ENCODE data around the gene TRPC1.

TRPC1 gene

DNA sequence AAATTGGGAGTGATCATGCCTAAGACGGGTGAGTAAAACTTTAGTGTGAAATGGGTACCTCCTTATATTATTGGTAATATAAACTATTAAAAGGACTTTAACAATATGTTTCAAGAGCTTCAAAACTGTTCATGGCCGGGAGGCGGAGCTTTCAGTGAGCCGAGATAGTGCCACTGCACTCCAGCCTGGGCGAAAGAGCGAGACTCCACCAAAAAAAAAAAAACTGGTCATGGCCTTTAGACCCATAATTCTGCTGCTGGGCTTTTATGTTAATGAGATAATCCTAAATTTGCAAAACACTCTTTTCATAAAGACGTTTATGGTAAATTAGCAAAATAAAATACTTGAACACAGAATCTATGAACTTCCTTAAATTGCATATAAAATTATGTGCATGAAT is 22.8 kb downstream of the TRPC1 start:
- TF ChIP-seq, protein P1, sequence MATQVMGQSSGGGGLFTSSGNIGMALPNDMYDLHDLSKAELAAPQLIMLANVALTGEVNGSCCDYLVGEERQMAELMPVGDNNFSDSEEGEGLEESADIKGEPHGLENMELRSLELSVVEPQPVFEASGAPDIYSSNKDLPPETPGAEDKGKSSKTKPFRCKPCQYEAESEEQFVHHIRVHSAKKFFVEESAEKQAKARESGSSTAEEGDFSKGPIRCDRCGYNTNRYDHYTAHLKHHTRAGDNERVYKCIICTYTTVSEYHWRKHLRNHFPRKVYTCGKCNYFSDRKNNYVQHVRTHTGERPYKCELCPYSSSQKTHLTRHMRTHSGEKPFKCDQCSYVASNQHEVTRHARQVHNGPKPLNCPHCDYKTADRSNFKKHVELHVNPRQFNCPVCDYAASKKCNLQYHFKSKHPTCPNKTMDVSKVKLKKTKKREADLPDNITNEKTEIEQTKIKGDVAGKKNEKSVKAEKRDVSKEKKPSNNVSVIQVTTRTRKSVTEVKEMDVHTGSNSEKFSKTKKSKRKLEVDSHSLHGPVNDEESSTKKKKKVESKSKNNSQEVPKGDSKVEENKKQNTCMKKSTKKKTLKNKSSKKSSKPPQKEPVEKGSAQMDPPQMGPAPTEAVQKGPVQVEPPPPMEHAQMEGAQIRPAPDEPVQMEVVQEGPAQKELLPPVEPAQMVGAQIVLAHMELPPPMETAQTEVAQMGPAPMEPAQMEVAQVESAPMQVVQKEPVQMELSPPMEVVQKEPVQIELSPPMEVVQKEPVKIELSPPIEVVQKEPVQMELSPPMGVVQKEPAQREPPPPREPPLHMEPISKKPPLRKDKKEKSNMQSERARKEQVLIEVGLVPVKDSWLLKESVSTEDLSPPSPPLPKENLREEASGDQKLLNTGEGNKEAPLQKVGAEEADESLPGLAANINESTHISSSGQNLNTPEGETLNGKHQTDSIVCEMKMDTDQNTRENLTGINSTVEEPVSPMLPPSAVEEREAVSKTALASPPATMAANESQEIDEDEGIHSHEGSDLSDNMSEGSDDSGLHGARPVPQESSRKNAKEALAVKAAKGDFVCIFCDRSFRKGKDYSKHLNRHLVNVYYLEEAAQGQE (IDR thresholded peaks at IDR 0.05; ENCODE audit: insufficient read depth in 1 of 2, low read depth in 2 of 2, low read length in 2 of 2) = no peak
- TF ChIP-seq FOXP2 (optimal IDR thresholded peaks at IDR 0.05; ENCODE audit: borderline replicate concordance, extremely low read depth, extremely low read length, insufficient read depth) (no peak), TAF1 (IDR thresholded peaks at IDR 0.05; ENCODE audit: borderline replicate concordance, insufficient read depth, low read length) (no peak), SIN3A (IDR thresholded peaks at IDR 0.05; ENCODE audit: borderline replicate concordance, insufficient read depth, low read length) (no peak), POLR2AphosphoS5 (IDR thresholded peaks at IDR 0.05; ENCODE audit: low read depth, low read length) (no peak)

DNA sequence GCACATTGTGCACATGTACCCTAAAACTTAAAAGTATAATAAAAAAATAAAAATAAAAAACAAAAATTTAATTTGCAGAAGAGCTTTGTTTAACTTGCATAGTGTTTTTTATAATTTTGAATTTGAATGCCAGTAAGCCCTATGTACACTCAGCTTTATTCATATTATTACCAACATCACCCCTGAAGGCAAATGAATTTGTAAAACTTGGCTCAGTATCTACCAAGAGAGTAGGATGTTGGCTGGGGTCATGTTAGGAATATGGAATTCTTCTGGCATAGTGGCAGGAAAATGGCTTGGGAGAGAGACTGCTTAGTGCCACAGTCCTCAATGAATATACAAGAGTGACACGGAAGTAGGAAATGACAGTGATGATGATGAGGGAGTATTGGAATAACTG is 30.7 kb downstream of the TRPC1 start:
- no peak for TF ChIP-seq FOXP2 (optimal IDR thresholded peaks at IDR 0.05; ENCODE audit: borderline replicate concordance, extremely low read depth, extremely low read length, insufficient read depth)
- no peak for TF ChIP-seq TAF1 (IDR thresholded peaks at IDR 0.05; ENCODE audit: borderline replicate concordance, insufficient read depth, low read length)
- no peak for TF ChIP-seq SIN3A (IDR thresholded peaks at IDR 0.05; ENCODE audit: borderline replicate concordance, insufficient read depth, low read length)
- no peak for TF ChIP-seq POLR2AphosphoS5 (IDR thresholded peaks at IDR 0.05; ENCODE audit: low read depth, low read length)
- TF ChIP-seq, protein P1 (IDR thresholded peaks at IDR 0.05; ENCODE audit: insufficient read depth in 1 of 2, low read depth in 2 of 2, low read length in 2 of 2) = no peak

DNA sequence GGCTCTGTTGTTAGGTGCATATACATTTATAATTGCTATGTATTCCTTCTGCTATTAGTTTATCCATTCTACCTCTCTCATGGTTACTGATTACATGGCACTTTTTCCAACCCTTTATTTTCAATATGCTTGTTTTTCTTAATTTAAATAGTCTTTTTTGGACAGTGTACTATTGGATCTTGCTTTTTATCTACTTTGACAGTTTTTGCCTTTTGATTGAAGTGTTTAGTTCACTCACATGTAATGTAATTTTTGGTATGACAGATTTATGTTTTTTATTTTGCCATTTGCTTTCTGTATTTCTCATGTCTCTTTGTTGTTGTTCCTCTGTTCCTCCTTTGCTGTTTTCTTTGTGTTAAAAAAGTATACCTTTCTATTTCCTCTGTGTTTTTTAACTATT is 44.5 kb downstream of the TRPC1 start:
- TF ChIP-seq SIN3A (IDR thresholded peaks at IDR 0.05; ENCODE audit: borderline replicate concordance, insufficient read depth, low read length) (no peak), TAF1 (IDR thresholded peaks at IDR 0.05; ENCODE audit: borderline replicate concordance, insufficient read depth, low read length) (no peak), POLR2AphosphoS5 (IDR thresholded peaks at IDR 0.05; ENCODE audit: low read depth, low read length) (no peak), FOXP2 (optimal IDR thresholded peaks at IDR 0.05; ENCODE audit: borderline replicate concordance, extremely low read depth, extremely low read length, insufficient read depth) (no peak)
- TF ChIP-seq, protein P1 (IDR thresholded peaks at IDR 0.05; ENCODE audit: insufficient read depth in 1 of 2, low read depth in 2 of 2, low read length in 2 of 2) = no peak

DNA sequence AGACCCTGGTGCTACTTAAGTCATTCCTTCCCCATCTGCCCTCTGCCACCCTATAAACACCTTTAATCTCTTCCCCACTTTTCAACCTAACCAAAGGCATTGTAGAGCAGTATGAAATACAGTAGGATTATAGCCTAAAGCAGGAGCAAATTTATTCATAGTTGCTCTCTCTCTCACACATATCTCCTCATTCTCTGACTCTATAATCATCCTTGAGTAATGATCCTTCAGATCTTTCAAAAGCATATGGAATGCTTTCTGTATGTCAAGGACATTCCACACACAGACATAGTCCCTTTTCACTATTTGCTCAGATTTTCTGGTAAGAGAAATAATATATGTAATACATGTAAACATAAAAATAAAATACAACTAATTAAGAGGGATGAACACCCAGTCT is 54.1 kb downstream of the TRPC1 start:
- TF ChIP-seq, protein P1 (IDR thresholded peaks at IDR 0.05; ENCODE audit: insufficient read depth in 1 of 2, low read depth in 2 of 2, low read length in 2 of 2) = no peak
- TF ChIP-seq SIN3A (IDR thresholded peaks at IDR 0.05; ENCODE audit: borderline replicate concordance, insufficient read depth, low read length) (no peak), POLR2AphosphoS5 (IDR thresholded peaks at IDR 0.05; ENCODE audit: low read depth, low read length) (no peak), FOXP2 (optimal IDR thresholded peaks at IDR 0.05; ENCODE audit: borderline replicate concordance, extremely low read depth, extremely low read length, insufficient read depth) (no peak), TAF1 (IDR thresholded peaks at IDR 0.05; ENCODE audit: borderline replicate concordance, insufficient read depth, low read length) (no peak)

DNA sequence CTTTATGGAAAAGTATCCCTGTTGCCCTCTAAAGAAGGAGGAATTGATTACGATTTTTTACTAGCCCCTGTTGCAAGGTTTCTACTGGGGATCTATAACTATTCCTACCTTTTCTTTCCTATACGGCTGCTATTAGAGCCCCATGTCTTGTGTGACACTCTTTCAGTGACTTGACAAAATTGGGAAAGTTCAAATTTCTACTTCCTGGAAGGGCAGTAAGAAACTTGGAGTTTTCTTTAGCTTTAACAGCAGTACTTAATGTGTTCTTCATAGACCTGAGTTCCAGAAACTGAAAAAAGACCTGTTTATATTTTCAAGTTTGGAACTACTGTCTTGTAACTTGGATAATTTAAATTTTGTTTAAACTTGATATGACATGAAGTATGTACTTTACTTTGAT is 54.7 kb downstream of the TRPC1 start:
- TF ChIP-seq, protein P1 (IDR thresholded peaks at IDR 0.05; ENCODE audit: insufficient read depth in 1 of 2, low read depth in 2 of 2, low read length in 2 of 2) = no peak
- no peak for TF ChIP-seq SIN3A (IDR thresholded peaks at IDR 0.05; ENCODE audit: borderline replicate concordance, insufficient read depth, low read length)
- no peak for TF ChIP-seq TAF1 (IDR thresholded peaks at IDR 0.05; ENCODE audit: borderline replicate concordance, insufficient read depth, low read length)
- TF ChIP-seq POLR2AphosphoS5 (IDR thresholded peaks at IDR 0.05; ENCODE audit: low read depth, low read length) = no peak
- no peak for TF ChIP-seq FOXP2 (optimal IDR thresholded peaks at IDR 0.05; ENCODE audit: borderline replicate concordance, extremely low read depth, extremely low read length, insufficient read depth)

Data from PFSK-1 (cell line).